Measurements from ENCODE around the gene POLD3. TPM values are rescaled to one million over a fixed set of nuclear protein-coding genes. Genes with fewer than 3 reads are reported as not detected.

POLD3 gene, protein sequence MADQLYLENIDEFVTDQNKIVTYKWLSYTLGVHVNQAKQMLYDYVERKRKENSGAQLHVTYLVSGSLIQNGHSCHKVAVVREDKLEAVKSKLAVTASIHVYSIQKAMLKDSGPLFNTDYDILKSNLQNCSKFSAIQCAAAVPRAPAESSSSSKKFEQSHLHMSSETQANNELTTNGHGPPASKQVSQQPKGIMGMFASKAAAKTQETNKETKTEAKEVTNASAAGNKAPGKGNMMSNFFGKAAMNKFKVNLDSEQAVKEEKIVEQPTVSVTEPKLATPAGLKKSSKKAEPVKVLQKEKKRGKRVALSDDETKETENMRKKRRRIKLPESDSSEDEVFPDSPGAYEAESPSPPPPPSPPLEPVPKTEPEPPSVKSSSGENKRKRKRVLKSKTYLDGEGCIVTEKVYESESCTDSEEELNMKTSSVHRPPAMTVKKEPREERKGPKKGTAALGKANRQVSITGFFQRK
- total RNA-seq, result 10 to 100 TPM; 45.4 to 50.4 TPM

- ATAC-seq (peak; percentile 98), DNase-seq (peak; percentile 96)
- peak within 1 kb of the TSS; percentile 92 for H3K27ac Mint-ChIP-seq
- H3K36me3 Mint-ChIP-seq (ENCODE audit: low read depth), result peaks cover 37% of the 10 kb centered on the region
- peak within 1 kb of the TSS; percentile 98 for H3K4me3 Mint-ChIP-seq
- peaks cover 36% of the 10 kb centered on the region for H3K4me1 Mint-ChIP-seq (ENCODE audit: low read depth)
- peaks cover 6% of the 10 kb centered on the region for H3K27me3 Mint-ChIP-seq (ENCODE audit: low read depth)
- ChIA-PET CTCF (interaction anchor here (0.7 to 1.6 kb wide), 10 partner anchors 17 to 333 kb away, joined by 3 to 6 read pairs (median 3); no protein-coding TSS in a partner anchor), POLR2A (interaction anchor here (0.6 to 2.0 kb wide), 4 partner anchors 9 to 99 kb away, joined by 3 to 10 read pairs (median 8); partner anchors contain the start of gene LIPT2)
- H3K9me3 Mint-ChIP-seq (ENCODE audit: insufficient read depth), result no peaks in the 10 kb centered on the region
Measured at GRCh38 chr11:74592441-74593362, at the start of gene POLD3. Gene POLD3, plus strand, starts transcription at chr11:74592582. Its CDS starts 77 bp downstream, at chr11:74592659.

DNA sequence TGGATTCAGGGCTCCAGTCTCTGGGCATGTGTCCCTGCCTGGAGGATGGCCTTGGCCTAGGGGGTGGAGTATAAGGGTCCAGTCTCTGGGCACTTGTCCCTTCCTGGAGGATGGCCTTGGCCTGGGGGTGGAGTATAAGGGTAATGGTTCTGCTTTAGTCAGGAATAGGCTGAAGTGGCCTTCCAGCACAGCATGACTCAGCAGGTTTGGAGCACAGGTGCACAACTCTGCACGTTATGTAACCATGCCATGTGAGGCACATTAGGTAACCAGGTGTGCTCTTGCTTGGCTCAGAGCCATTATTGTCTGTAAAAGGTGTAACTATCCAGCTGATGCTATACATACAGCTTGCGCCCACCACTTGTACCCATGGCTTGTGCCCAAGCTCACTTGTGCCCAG is 48.4 kb upstream of the POLD3 start:
- DNase-seq (no peak), ATAC-seq (no peak)
- peaks cover 9% of the 10 kb centered on the region for H3K9me3 Mint-ChIP-seq (ENCODE audit: insufficient read depth)
- H3K4me1 Mint-ChIP-seq (ENCODE audit: low read depth), result no peaks in the 10 kb centered on the region
- ChIA-PET CTCF (no interaction called here), POLR2A (no interaction called here)
- H3K27me3 Mint-ChIP-seq (ENCODE audit: low read depth), result peaks cover 6% of the 10 kb centered on the region
- no peak overlapping the region for H3K4me3 Mint-ChIP-seq
- no peak overlapping the region for H3K27ac Mint-ChIP-seq
- H3K36me3 Mint-ChIP-seq (ENCODE audit: low read depth), result no peaks in the 10 kb centered on the region

- ChIA-PET POLR2A (no interaction called here), CTCF (no interaction called here)
- H3K9me3 Mint-ChIP-seq (ENCODE audit: insufficient read depth), result peaks cover 9% of the 10 kb centered on the region
- H3K27ac Mint-ChIP-seq, result no peak overlapping the region
- no peaks in the 10 kb centered on the region for H3K36me3 Mint-ChIP-seq (ENCODE audit: low read depth)
- no peaks in the 10 kb centered on the region for H3K4me1 Mint-ChIP-seq (ENCODE audit: low read depth)
- H3K4me3 Mint-ChIP-seq, result no peak overlapping the region
- H3K27me3 Mint-ChIP-seq (ENCODE audit: low read depth), result peaks cover 13% of the 10 kb centered on the region
- DNase-seq (no peak), ATAC-seq (no peak)
Measured at GRCh38 chr11:74546752-74547151, 45.6 kb upstream of the POLD3 start.

GRCh38 chr11:74550991-74551753 is 41.2 kb upstream of the POLD3 start:
- DNase-seq (no peak), ATAC-seq (no peak)
- Mint-ChIP-seq H3K27ac (no peak overlapping the region), H3K4me3 (no peak overlapping the region), H3K27me3 (ENCODE audit: low read depth) (peaks cover 24% of the 10 kb centered on the region), H3K4me1 (ENCODE audit: low read depth) (no peaks in the 10 kb centered on the region), H3K9me3 (ENCODE audit: insufficient read depth) (no peaks in the 10 kb centered on the region), H3K36me3 (ENCODE audit: low read depth) (no peaks in the 10 kb centered on the region)
- ChIA-PET POLR2A (no interaction called here), CTCF (no interaction called here)

DNA sequence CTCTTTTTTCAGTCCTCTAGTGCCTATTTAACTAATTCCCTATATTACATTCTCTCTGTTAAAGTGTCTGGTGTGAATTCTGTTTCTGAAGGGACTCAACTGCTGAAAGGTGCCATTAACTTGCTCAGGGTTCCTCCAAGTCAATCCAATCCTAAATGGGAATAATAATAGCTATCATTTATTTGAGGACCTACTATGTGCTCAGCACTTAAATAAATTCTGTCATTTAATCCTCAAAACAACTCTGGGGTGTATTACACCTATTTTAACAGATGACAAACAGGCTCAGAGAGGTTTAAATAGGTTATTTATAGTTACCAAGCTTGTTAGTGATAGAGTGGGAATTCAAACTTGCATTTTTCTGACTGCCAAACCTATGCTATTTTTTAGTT is 40.6 kb upstream of the POLD3 start:
- Mint-ChIP-seq H3K4me1 (ENCODE audit: low read depth) (no peaks in the 10 kb centered on the region), H3K27me3 (ENCODE audit: low read depth) (peaks cover 24% of the 10 kb centered on the region), H3K4me3 (no peak overlapping the region), H3K9me3 (ENCODE audit: insufficient read depth) (no peaks in the 10 kb centered on the region), H3K27ac (no peak overlapping the region), H3K36me3 (ENCODE audit: low read depth) (no peaks in the 10 kb centered on the region)
- CTCF ChIA-PET, result no interaction called here
- POLR2A ChIA-PET, result no interaction called here
- ATAC-seq (no peak), DNase-seq (no peak)

- no peaks in the 10 kb centered on the region for H3K9me3 Mint-ChIP-seq (ENCODE audit: insufficient read depth)
- H3K4me3 Mint-ChIP-seq, result no peak overlapping the region
Measured at GRCh38 chr11:74557526-74557925, 34.9 kb upstream of the POLD3 start.

DNA sequence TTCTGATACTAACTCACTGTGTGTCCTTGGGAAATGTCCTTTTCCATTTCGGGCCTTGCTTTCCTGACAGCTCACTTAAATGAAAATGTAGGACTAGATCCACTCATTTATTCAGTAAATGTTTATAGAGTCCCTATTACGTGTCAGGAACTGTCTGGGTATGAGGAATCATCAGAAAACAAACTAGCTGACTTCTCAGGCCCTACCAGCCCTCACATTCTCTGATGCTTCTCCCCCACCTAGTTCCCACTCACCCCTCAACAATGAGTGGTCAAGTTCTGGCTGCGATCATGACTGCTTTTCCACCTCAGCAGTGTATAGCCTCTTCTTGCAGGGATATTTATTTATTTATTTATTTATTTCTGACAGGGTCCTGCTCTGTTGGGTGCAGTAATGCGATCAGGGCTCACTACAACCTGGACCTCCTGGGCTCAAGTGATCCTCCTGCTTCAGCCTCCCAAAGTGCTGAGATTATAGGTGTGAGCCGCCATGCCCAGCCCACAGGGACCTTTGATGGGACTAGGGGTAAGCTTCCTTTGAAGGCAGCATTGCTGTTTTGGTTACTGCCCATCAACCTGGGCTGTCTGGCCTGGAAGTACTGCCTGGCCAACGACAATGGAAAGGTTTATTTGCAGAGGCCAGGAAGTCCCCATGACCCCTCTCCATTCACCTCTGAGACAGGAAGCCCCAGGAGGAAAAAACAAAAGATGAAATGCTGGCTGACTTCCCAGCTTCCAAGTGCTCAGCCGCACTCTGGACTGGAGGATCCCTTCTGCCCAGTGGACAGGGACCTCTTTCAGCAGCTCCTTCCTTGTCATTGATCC is 33.1 kb upstream of the POLD3 start:
- ATAC-seq, result no peak
- no peaks in the 10 kb centered on the region for H3K9me3 Mint-ChIP-seq (ENCODE audit: insufficient read depth)
- H3K27me3 Mint-ChIP-seq (ENCODE audit: low read depth), result peaks cover 11% of the 10 kb centered on the region
- ChIA-PET POLR2A (no interaction called here), CTCF (interaction anchor here (0.9 to 1.5 kb wide), 2 partner anchors 11 to 167 kb away, joined by 3 to 4 read pairs; no protein-coding TSS in a partner anchor)
- no peaks in the 10 kb centered on the region for H3K4me1 Mint-ChIP-seq (ENCODE audit: low read depth)
- H3K27ac Mint-ChIP-seq, result no peak overlapping the region
- H3K4me3 Mint-ChIP-seq, result no peak overlapping the region
- DNase-seq, result no peak
- H3K36me3 Mint-ChIP-seq (ENCODE audit: low read depth), result no peaks in the 10 kb centered on the region

More at GRCh38 chr11:74557526-74557925, 34.9 kb upstream of the POLD3 start:
- H3K4me1 Mint-ChIP-seq (ENCODE audit: low read depth), result no peaks in the 10 kb centered on the region
- no peaks in the 10 kb centered on the region for H3K36me3 Mint-ChIP-seq (ENCODE audit: low read depth)
- ChIA-PET POLR2A (no interaction called here), CTCF (no interaction called here)
- H3K27ac Mint-ChIP-seq, result no peak overlapping the region
- ATAC-seq (no peak), DNase-seq (no peak)
- peaks cover 11% of the 10 kb centered on the region for H3K27me3 Mint-ChIP-seq (ENCODE audit: low read depth)

- no peak overlapping the region for H3K4me3 Mint-ChIP-seq
- no peaks in the 10 kb centered on the region for H3K9me3 Mint-ChIP-seq (ENCODE audit: insufficient read depth)
- peaks cover 11% of the 10 kb centered on the region for H3K27me3 Mint-ChIP-seq (ENCODE audit: low read depth)
- H3K4me1 Mint-ChIP-seq (ENCODE audit: low read depth), result no peaks in the 10 kb centered on the region
- CTCF ChIA-PET, result interaction anchor here (0.9 kb wide), 1 partner anchor 166 kb away, joined by 3 read pairs; no protein-coding TSS in a partner anchor
- POLR2A ChIA-PET, result interaction anchor here (0.6 kb wide), 1 partner anchor 227 kb away, joined by 3 read pairs; no protein-coding TSS in a partner anchor
- H3K36me3 Mint-ChIP-seq (ENCODE audit: low read depth), result no peaks in the 10 kb centered on the region
- H3K27ac Mint-ChIP-seq, result no peak overlapping the region
- ATAC-seq, result no peak
- DNase-seq, result no peak
Measured at GRCh38 chr11:74559934-74560309, 32.5 kb upstream of the POLD3 start.

DNA sequence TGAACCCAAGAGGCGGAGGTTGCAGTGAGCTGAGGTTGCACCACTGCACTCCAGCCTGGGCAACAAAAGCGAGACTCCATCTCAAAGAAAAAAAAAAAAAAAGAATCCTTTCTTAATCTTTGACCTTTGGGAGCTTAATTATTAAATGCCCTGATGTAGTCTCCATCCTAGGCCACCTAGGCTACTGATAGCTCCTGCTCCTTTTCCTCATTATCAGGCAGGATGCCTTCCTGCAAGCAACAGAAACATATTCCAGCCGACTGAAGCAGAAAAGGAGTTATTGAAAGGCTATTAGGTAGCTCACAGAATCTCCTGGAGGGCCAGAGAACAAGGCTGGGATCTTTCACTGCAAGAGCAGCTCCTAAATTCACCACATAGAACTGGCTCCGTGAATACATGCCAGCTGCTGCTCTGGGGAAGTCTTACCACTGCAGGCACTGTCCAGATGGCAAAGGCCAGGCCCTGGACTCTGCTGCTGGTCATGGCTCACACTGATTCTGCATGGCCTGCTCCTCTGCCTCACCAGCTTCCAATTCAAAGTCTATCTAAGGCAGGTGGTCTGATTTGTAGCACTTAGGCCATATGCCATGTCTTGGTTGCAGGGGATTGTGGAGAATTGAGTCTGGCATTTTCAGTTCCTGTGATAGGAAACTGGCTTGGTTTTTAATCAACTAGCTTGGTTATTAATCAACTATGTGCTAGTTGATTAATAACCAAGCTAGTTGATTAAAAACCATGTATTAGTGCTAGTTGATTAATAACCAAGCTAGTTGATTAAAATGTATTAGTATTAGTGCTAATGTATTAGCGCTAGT is 26.0 kb upstream of the POLD3 start:
- CTCF ChIA-PET, result interaction anchor here (0.6 to 2.2 kb wide), 6 partner anchors 73 to 311 kb away, joined by 3 to 7 read pairs (median 3); no protein-coding TSS in a partner anchor

GRCh38 chr11:74568028-74568427 is 24.4 kb upstream of the POLD3 start:
- Mint-ChIP-seq H3K4me3 (no peak overlapping the region), H3K27me3 (ENCODE audit: low read depth) (peaks cover 7% of the 10 kb centered on the region), H3K4me1 (ENCODE audit: low read depth) (no peaks in the 10 kb centered on the region), H3K27ac (no peak overlapping the region), H3K9me3 (ENCODE audit: insufficient read depth) (no peaks in the 10 kb centered on the region), H3K36me3 (ENCODE audit: low read depth) (no peaks in the 10 kb centered on the region)
- ChIA-PET CTCF (interaction anchor here (2.2 kb wide), 1 partner anchor 114 kb away, joined by 7 read pairs; no protein-coding TSS in a partner anchor), POLR2A (no interaction called here)
- ATAC-seq (no peak), DNase-seq (no peak)

More for the DNA sequence above, 26.0 kb upstream of the POLD3 start:
- POLR2A ChIA-PET, result interaction anchor here (0.8 kb wide), 1 partner anchor 73 kb away, joined by 4 read pairs; no protein-coding TSS in a partner anchor
- ATAC-seq, result no peak
- no peaks in the 10 kb centered on the region for H3K36me3 Mint-ChIP-seq (ENCODE audit: low read depth)
- H3K9me3 Mint-ChIP-seq (ENCODE audit: insufficient read depth), result no peaks in the 10 kb centered on the region
- H3K27me3 Mint-ChIP-seq (ENCODE audit: low read depth), result peaks cover 7% of the 10 kb centered on the region
- no peaks in the 10 kb centered on the region for H3K4me1 Mint-ChIP-seq (ENCODE audit: low read depth)
- DNase-seq, result no peak
- no peak overlapping the region for H3K4me3 Mint-ChIP-seq
- H3K27ac Mint-ChIP-seq, result no peak overlapping the region

Measured in activated CD8-positive, alpha-beta T cell treated with anti-CD3 and anti-CD28 coated beads, Interleukin-2, amount 10 ng/mL, durations not matched to agents 7 days and 5 days (primary cell).